ENCODE results near the gene PPP1R12C.

PPP1R12C gene

GRCh38 chr19:55091126-55091910 is 26.1 kb downstream of the PPP1R12C start:
- DNase-seq (ENCODE audit: extremely low read depth in 1 of 2, low read depth in 1 of 2) = no peak

GRCh38 chr19:55090564-55090963 is 26.9 kb downstream of the PPP1R12C start:
- DNase-seq (ENCODE audit: extremely low read depth in 1 of 2, low read depth in 1 of 2) = no peak

GRCh38 chr19:55089342-55089944 is 28.0 kb downstream of the PPP1R12C start:
- no peak for DNase-seq (ENCODE audit: extremely low read depth in 1 of 2, low read depth in 1 of 2)

GRCh38 chr19:55088543-55089341 is 28.7 kb downstream of the PPP1R12C start:
- DNase-seq (ENCODE audit: extremely low read depth in 1 of 2, low read depth in 1 of 2) = peak; percentile 45 to 70

- no peak for DNase-seq (ENCODE audit: extremely low read depth in 1 of 2, low read depth in 1 of 2)
Observed at GRCh38 chr19:55088021-55088451, 29.4 kb downstream of the PPP1R12C start.

GRCh38 chr19:55087542-55087901 is 29.9 kb downstream of the PPP1R12C start:
- DNase-seq (ENCODE audit: extremely low read depth in 1 of 2, low read depth in 1 of 2) = no peak

GRCh38 chr19:55086730-55087541 is 30.5 kb downstream of the PPP1R12C start:
- DNase-seq (ENCODE audit: extremely low read depth in 1 of 2, low read depth in 1 of 2) = peak in 1 of 2 donors; percentile 51

GRCh38 chr19:55085923-55086715 is 31.3 kb downstream of the PPP1R12C start:
- no peak for DNase-seq (ENCODE audit: extremely low read depth in 1 of 2, low read depth in 1 of 2)

GRCh38 chr19:55084416-55084815 is 33.0 kb downstream of the PPP1R12C start:
- DNase-seq (ENCODE audit: extremely low read depth in 1 of 2, low read depth in 1 of 2) = no peak

- no peak for DNase-seq (ENCODE audit: extremely low read depth in 1 of 2, low read depth in 1 of 2)
Observed at GRCh38 chr19:55083004-55083850, 34.2 kb downstream of the PPP1R12C start.

GRCh38 chr19:55082020-55082851 is 35.2 kb downstream of the PPP1R12C start:
- DNase-seq (ENCODE audit: extremely low read depth in 1 of 2, low read depth in 1 of 2) = peak in 1 of 2 donors; percentile 51

- DNase-seq (ENCODE audit: extremely low read depth in 1 of 2, low read depth in 1 of 2) = no peak
Observed at GRCh38 chr19:55081770-55082019, 35.7 kb downstream of the PPP1R12C start.

GRCh38 chr19:55080968-55081769 is 36.3 kb downstream of the PPP1R12C start:
- peak; percentile 82 to 85 for DNase-seq (ENCODE audit: extremely low read depth in 1 of 2, low read depth in 1 of 2)

GRCh38 chr19:55080121-55080967 is 37.1 kb downstream of the PPP1R12C start:
- peak; percentile 50 to 65 for DNase-seq (ENCODE audit: extremely low read depth in 1 of 2, low read depth in 1 of 2)

GRCh38 chr19:55079400-55080038 is 37.9 kb downstream of the PPP1R12C start:
- DNase-seq (ENCODE audit: extremely low read depth in 1 of 2, low read depth in 1 of 2) = no peak

GRCh38 chr19:55078996-55079395 is 38.4 kb downstream of the PPP1R12C start:
- no peak for DNase-seq (ENCODE audit: extremely low read depth in 1 of 2, low read depth in 1 of 2)

Data from stimulated activated CD8-positive, alpha-beta memory T cell treated with anti-CD3 and anti-CD28 coated beads, Interleukin-7, amount 100 ng/mL, for 48 hours (primary cell).